ENCODE results near the gene CLIP2. TPM values are rescaled to one million over a fixed set of nuclear protein-coding genes. Genes with fewer than 3 reads are reported as not detected.
"Not testable (repeated sequence)": the region's sequence is repeated elsewhere in the genome, so short reads cannot be mapped to it uniquely, and the experiment has no call there.

The CLIP2 gene
- total and polyA plus RNA-seq, 7 donors = 20.7 to 56.4 (median 23.4) TPM

- intact Hi-C loops (cut with DNase I) = no loop called here
- no peaks in the 10 kb centered on the region for H3K27me3 ChIP-seq
- 70 to 84% methylated on average over 16 of the region's 16 CpGs for WGBS, 2 donors
- no peak for TF ChIP-seq POLR2AphosphoS5 (IDR thresholded peaks at IDR 0.05)
- DNase-seq = no peak
- peaks cover 0 to 18% (median under 1%) of the 10 kb centered on the region in 4 donors for H3K4me1 ChIP-seq
- peaks cover 0 to 3% (median 1%) of the 10 kb centered on the region in 4 donors for H3K36me3 ChIP-seq
- H3K27ac ChIP-seq = no peak overlapping the region
- no peak overlapping the region for H3K4me3 ChIP-seq
- no peaks in the 10 kb centered on the region for H3K9me3 ChIP-seq
Measured at GRCh38 chr7:74312418-74313028, 23.3 kb downstream of the CLIP2 start.

GRCh38 chr7:74315891-74316290, 26.7 kb downstream of the CLIP2 start:
- H3K9me3 ChIP-seq; H3K4me3 ChIP-seq; DNase-seq; H3K27ac ChIP-seq; H3K27me3 ChIP-seq; intact Hi-C loops (cut with DNase I); H3K4me1 ChIP-seq: not testable (repeated sequence)
- 92% methylated on average over 4 of the region's 4 CpGs for WGBS, 2 donors
- peaks cover 0 to 15% (median 4%) of the 10 kb centered on the region in 4 donors for H3K36me3 ChIP-seq

- 96 to 97% methylated on average over 20 of the region's 20 CpGs for WGBS, 2 donors
- H3K36me3 ChIP-seq = peaks cover 0 to 15% (median 4%) of the 10 kb centered on the region in 4 donors
Measured at GRCh38 chr7:74317146-74317782, 28.1 kb downstream of the CLIP2 start.

GRCh38 chr7:74318043-74318442, 28.8 kb downstream of the CLIP2 start:
- TF ChIP-seq POLR2A (IDR thresholded peaks at IDR 0.05) (no peak), CTCF (IDR thresholded peaks at IDR 0.05) (no peak), POLR2AphosphoS5 (IDR thresholded peaks at IDR 0.05) (no peak), EP300 (IDR thresholded peaks at IDR 0.05) (no peak)
- H3K9me3 ChIP-seq = no peaks in the 10 kb centered on the region
- H3K4me1 ChIP-seq = no peaks in the 10 kb centered on the region
- no peak overlapping the region for H3K4me3 ChIP-seq
- no peak for DNase-seq
- 88 to 91% methylated on average over 8 of the region's 8 CpGs for WGBS, 2 donors
- H3K27me3 ChIP-seq = no peaks in the 10 kb centered on the region
- no peak overlapping the region for H3K27ac ChIP-seq
- intact Hi-C loops (cut with DNase I) = no loop called here
- H3K36me3 ChIP-seq = peaks cover 0 to 15% (median 4%) of the 10 kb centered on the region in 4 donors

More at GRCh38 chr7:74317146-74317782, 28.1 kb downstream of the CLIP2 start:
- H3K27ac ChIP-seq = no peak overlapping the region
- no peak for TF ChIP-seq POLR2A (IDR thresholded peaks at IDR 0.05)
- no peak for TF ChIP-seq EP300 (IDR thresholded peaks at IDR 0.05)
- TF ChIP-seq POLR2AphosphoS5 (IDR thresholded peaks at IDR 0.05) = no peak
- no peak for TF ChIP-seq CTCF (IDR thresholded peaks at IDR 0.05)
- intact Hi-C loops (cut with DNase I) = no loop called here
- H3K27me3 ChIP-seq = no peaks in the 10 kb centered on the region
- DNase-seq = no peak
- no peak overlapping the region for H3K4me3 ChIP-seq
- H3K4me1 ChIP-seq = peaks cover 0 to 5% (median 0%) of the 10 kb centered on the region in 4 donors
- H3K9me3 ChIP-seq = no peaks in the 10 kb centered on the region

GRCh38 chr7:74320645-74321221, 31.5 kb downstream of the CLIP2 start:
- no peaks in the 10 kb centered on the region for H3K9me3 ChIP-seq
- 40 to 63% methylated on average over 9 of the region's 9 CpGs for WGBS, 2 donors
- H3K4me3 ChIP-seq = no peak overlapping the region
- peaks cover 0 to 15% (median 4%) of the 10 kb centered on the region in 4 donors for H3K36me3 ChIP-seq
- peaks cover 0 to 18% (median 15%) of the 10 kb centered on the region in 4 donors for H3K4me1 ChIP-seq
- DNase-seq = no peak
- H3K27ac ChIP-seq = no peak overlapping the region
- intact Hi-C loops (cut with DNase I) = no loop called here
- H3K27me3 ChIP-seq = no peaks in the 10 kb centered on the region
- no peak for TF ChIP-seq EP300 (IDR thresholded peaks at IDR 0.05)
- TF ChIP-seq POLR2A (IDR thresholded peaks at IDR 0.05) = no peak
- TF ChIP-seq POLR2AphosphoS5 (IDR thresholded peaks at IDR 0.05) = no peak
- no peak for TF ChIP-seq CTCF (IDR thresholded peaks at IDR 0.05)

GRCh38 chr7:74322892-74323291, 33.7 kb downstream of the CLIP2 start:
- H3K27me3 ChIP-seq; DNase-seq; H3K4me3 ChIP-seq; H3K36me3 ChIP-seq; H3K27ac ChIP-seq; H3K9me3 ChIP-seq; intact Hi-C loops (cut with DNase I): not testable (repeated sequence)
- WGBS, 2 donors = 96 to 97% methylated on average over 9 of the region's 9 CpGs
- peaks cover 0 to 18% (median 15%) of the 10 kb centered on the region in 4 donors for H3K4me1 ChIP-seq

Data from sigmoid colon (tissue), 7 donors.